HEK293 (cell line): ENCODE results near the gene MMP23B.

Experiments
- GLIS1 ChIP-seq: fragments of 450-650 bp; formaldehyde crosslinking; IDR thresholded peaks from 2 replicates; pipeline ENCODE4 v1.5.1; 2016; ENCODE audit warnings: missing biosample characterization, missing genetic modification characterization
- PATZ1 ChIP-seq: fragments of 450-650 bp; formaldehyde crosslinking; IDR thresholded peaks from 2 replicates; pipeline ENCODE4 v1.5.1; 2016; ENCODE audit warnings: missing biosample characterization, missing genetic modification characterization
- ZFHX2 ChIP-seq: fragments of 450-650 bp; formaldehyde crosslinking; conservative IDR thresholded peaks from 2 replicates; pipeline ENCODE4 v1.5.1; 2016; ENCODE audit warnings: missing biosample characterization, missing genetic modification characterization
- ZNF837 ChIP-seq: fragments of 450-650 bp; formaldehyde crosslinking; IDR thresholded peaks from 2 replicates; pipeline ENCODE4 v1.5.1; 2016; ENCODE audit warnings: missing biosample characterization, missing genetic modification characterization

GRCh38 chr1:1617516-1617915 lies 14.5 kb upstream of the MMP23B start:
- TF ChIP-seq GLIS1 (tag by site-specific recombination) (no peak), ZNF837 (tag by site-specific recombination) (no peak), PATZ1 (tag by site-specific recombination) (no peak), ZFHX2 (tag by site-specific recombination) (no peak)
